Hair follicle dermal papilla cell (primary cell): ENCODE data around the gene LRRC4. TPM values are rescaled to one million over a fixed set of nuclear protein-coding genes. Genes with fewer than 3 reads are reported as not detected.

ENCODE experiments used
- total RNA-seq: library from RNA; depleted of rRNA; stranded (reverse); fragments of >200 nt; gene quantifications from 2 replicates; pipeline ENCODE4 v1.2.3, GENCODE V29; 2012

LRRC4 gene
- total RNA-seq, result 0.12 and 0.32 TPM in 2 replicates

GRCh38 chr7:128030654-128031611 lies at the start of gene LRRC4:
Gene LRRC4, minus strand, starts transcription at chr7:128031437. Its CDS starts 797 bp downstream, at chr7:128030640.

Other genes starting within 250 kb of the LRRC4 start
- gene LEP, start 209.8 kb upstream of the LRRC4 start, total RNA-seq, result 3.1 and 4.1 TPM in 2 replicates